Non-pigmented ciliary epithelial cell (primary cell): ENCODE results near the gene LRRTM3.

Experiments
- DNase-seq: peaks from one replicate; pipeline ENCODE4 v3.0.0-alpha.2; 2010; ENCODE audit warnings: low read depth

The LRRTM3 gene

DNA sequence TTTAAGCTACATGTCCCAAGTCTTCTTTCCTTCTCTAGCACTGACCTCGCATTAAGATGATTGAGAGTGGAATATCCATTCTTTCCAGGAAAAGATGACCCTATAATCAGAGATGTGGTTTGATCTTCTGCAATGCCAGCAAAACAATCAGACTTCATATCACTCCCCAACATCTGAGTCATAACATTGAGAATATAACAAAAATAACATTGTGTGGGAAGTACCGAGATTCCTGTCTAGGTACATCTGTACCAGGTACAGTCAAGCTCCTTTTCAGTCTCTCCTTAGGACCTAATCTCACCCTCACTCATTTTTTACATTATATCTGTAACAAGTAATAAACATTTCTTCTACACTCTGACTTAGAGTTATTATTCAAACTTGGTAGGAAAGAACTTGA is 201.6 kb downstream of the LRRTM3 start:
- DNase-seq = no peak

DNA sequence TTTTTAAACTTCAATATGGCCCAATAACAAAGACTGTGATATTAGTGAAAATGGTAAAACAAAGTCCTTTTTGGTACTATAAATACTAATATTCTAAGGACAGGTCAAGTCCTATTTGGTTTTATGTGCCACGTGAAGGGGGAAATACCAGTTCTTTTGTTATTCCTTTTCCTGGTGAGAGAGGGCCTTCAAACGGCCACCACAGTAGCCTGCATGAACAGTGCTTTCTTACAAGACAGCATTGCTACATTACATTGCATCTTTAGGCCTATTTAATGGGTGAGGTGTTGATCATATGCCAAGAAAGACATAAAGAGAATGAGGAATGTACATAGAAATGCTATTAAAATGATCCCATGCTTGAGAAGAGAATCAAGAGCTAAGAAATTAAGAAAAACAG is 214.8 kb downstream of the LRRTM3 start:
- DNase-seq = no peak

DNA sequence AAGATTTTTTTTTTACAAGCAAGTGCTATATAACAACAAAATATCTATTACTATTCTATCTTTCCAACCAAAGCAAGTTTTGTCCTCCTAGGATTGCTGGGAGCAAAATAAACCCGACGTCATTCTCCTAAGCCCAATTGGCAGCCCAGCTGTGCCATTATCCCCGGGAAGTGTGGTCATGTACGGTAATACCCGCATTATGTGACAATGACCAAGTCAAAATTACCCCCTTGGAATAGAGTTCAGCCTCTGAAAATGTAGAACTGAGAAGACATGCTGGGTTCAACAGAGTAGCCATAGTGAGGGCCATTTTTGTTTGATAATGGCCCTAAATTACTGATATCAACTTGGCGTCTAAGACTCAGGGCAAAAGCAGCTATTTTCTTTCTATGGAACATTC is 215.5 kb downstream of the LRRTM3 start:
- DNase-seq = no peak

DNA sequence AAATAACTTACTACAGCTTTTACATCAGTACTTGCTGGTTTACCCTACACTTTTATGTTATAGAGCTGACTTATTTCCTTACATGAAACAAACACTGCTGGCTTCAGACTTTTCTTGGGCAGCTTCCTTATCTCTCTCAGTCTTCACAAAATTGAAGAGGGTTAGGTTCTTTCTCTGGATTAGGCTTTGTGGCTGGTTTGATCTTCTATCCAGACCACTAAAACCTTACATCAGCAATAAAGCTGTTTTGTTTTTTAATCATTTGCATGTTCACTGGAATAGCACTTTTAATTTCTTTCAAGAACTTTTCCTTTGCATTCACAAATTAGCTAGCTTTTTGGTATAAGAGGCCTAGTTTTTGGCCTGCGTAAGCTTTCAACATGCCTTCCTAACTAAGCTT is 218.7 kb downstream of the LRRTM3 start:
- no peak for DNase-seq
